Measurements from ENCODE around the gene GDAP2. TPM values are rescaled to one million over a fixed set of nuclear protein-coding genes. Genes with fewer than 3 reads are reported as not detected.

The GDAP2 gene
- total RNA-seq, 1 experiment from 2014 or later: 24.4 TPM

- H3K9ac ChIP-seq (ENCODE audit: extremely low read depth, insufficient read length, low read length): no peak overlapping the region
Observed at GRCh38 chr1:117826119-117826518, 103.3 kb downstream of the GDAP2 start.

More at GRCh38 chr1:117826119-117826518, 103.3 kb downstream of the GDAP2 start:
- no peak overlapping the region for H2AFZ ChIP-seq (ENCODE audit: low read length)
- no peak overlapping the region for H3K4ac ChIP-seq (ENCODE audit: low read depth, low read length)
- no peak overlapping the region for H2BK12ac ChIP-seq (ENCODE audit: insufficient read length, low read depth, low read length)
- no peak overlapping the region for H2AK5ac ChIP-seq (ENCODE audit: insufficient read length, low read length)
- H3K14ac ChIP-seq (ENCODE audit: insufficient read depth, low read length): no peak overlapping the region
- H3K79me2 ChIP-seq (ENCODE audit: insufficient read depth, low read length): no peaks in the 10 kb centered on the region
- Mint-ChIP-seq H3K4me3 (no peak overlapping the region), H3K27ac (no peak overlapping the region), H3K36me3 (ENCODE audit: insufficient read depth in 1 of 3, low read depth in 3 of 3) (peaks cover 3 to 10% (median 5%) of the 10 kb centered on the region in 3 experiments; a peak in 3 of 7 replicates), H3K27me3 (ENCODE audit: low read depth) (no peaks in the 10 kb centered on the region; the same call in 1 of the 2 replicates), H3K4me1 (peaks cover 0 to 3% of the 10 kb centered on the region in 2 experiments; a peak in 1 of 4 replicates), H3K9me3 (peaks cover 17 to 18% of the 10 kb centered on the region in 2 experiments; a peak in 4 of 5 replicates)
- no peaks in the 10 kb centered on the region for H3K9me3 ChIP-seq (ENCODE audit: control insufficient read depth, low read depth, low read length)
- H3K56ac ChIP-seq (ENCODE audit: insufficient read length, low read depth, low read length): no peak overlapping the region
- H3K4me2 ChIP-seq (ENCODE audit: insufficient read depth, insufficient read length, low read length): no peak overlapping the region
- WGBS (ENCODE audit: extremely low coverage, insufficient read length, low lambda C conversion rate): no CpG with 5 or more reads among the region's 2 CpGs
- H4K5ac ChIP-seq (ENCODE audit: insufficient read length, low read depth, low read length): no peak overlapping the region
- H3K79me1 ChIP-seq (ENCODE audit: insufficient read depth, low read depth, low read length, poor library complexity, severe bottlenecking): no peaks in the 10 kb centered on the region
- no peaks in the 10 kb centered on the region for H3K27me3 ChIP-seq (ENCODE audit: insufficient read depth, low read length)
- TF ChIP-seq, protein P1, sequence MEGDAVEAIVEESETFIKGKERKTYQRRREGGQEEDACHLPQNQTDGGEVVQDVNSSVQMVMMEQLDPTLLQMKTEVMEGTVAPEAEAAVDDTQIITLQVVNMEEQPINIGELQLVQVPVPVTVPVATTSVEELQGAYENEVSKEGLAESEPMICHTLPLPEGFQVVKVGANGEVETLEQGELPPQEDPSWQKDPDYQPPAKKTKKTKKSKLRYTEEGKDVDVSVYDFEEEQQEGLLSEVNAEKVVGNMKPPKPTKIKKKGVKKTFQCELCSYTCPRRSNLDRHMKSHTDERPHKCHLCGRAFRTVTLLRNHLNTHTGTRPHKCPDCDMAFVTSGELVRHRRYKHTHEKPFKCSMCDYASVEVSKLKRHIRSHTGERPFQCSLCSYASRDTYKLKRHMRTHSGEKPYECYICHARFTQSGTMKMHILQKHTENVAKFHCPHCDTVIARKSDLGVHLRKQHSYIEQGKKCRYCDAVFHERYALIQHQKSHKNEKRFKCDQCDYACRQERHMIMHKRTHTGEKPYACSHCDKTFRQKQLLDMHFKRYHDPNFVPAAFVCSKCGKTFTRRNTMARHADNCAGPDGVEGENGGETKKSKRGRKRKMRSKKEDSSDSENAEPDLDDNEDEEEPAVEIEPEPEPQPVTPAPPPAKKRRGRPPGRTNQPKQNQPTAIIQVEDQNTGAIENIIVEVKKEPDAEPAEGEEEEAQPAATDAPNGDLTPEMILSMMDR (conservative IDR thresholded peaks at IDR 0.05): no peak
- no peak overlapping the region for H2BK120ac ChIP-seq (ENCODE audit: low read depth, low read length, poor library complexity, severe bottlenecking)
- no peak overlapping the region for H2BK5ac ChIP-seq (ENCODE audit: insufficient read length, low read length)
- H2BK20ac ChIP-seq (ENCODE audit: low read depth, low read length, poor library complexity, severe bottlenecking): no peak overlapping the region
- H3K18ac ChIP-seq (ENCODE audit: insufficient read length, low read depth, low read length): no peak overlapping the region
- H4K8ac ChIP-seq (replicated peaks; ENCODE audit: insufficient read length, low read depth, low read length): no peak overlapping the region
- no peak overlapping the region for H3T11ph ChIP-seq (ENCODE audit: low read length)
- no peak for DNase-seq
- no peak overlapping the region for H3K23ac ChIP-seq (ENCODE audit: insufficient read length, low read depth, low read length)
- no peak overlapping the region for H4K91ac ChIP-seq (ENCODE audit: insufficient read length, low read depth, low read length)
- H4K20me1 ChIP-seq (ENCODE audit: control insufficient read depth, insufficient read depth, insufficient read length): peaks cover 2% of the 10 kb centered on the region
- H3K23me2 ChIP-seq (ENCODE audit: insufficient read length, low read depth, low read length, poor library complexity, severe bottlenecking): no peaks in the 10 kb centered on the region
- H3K27ac ChIP-seq (ENCODE audit: insufficient read length, low read depth, low read length): no peak overlapping the region
- H3K4me1 ChIP-seq (ENCODE audit: insufficient read depth, low read length): no peaks in the 10 kb centered on the region
- no peak overlapping the region for H2BK15ac ChIP-seq (ENCODE audit: low read depth, low read length)

Data from H9 (cell line).